ENCODE results near the gene NF1.

GRCh38 chr17:31291820-31292219, 197.0 kb downstream of the NF1 start:
- TF ChIP-seq, protein P1, sequence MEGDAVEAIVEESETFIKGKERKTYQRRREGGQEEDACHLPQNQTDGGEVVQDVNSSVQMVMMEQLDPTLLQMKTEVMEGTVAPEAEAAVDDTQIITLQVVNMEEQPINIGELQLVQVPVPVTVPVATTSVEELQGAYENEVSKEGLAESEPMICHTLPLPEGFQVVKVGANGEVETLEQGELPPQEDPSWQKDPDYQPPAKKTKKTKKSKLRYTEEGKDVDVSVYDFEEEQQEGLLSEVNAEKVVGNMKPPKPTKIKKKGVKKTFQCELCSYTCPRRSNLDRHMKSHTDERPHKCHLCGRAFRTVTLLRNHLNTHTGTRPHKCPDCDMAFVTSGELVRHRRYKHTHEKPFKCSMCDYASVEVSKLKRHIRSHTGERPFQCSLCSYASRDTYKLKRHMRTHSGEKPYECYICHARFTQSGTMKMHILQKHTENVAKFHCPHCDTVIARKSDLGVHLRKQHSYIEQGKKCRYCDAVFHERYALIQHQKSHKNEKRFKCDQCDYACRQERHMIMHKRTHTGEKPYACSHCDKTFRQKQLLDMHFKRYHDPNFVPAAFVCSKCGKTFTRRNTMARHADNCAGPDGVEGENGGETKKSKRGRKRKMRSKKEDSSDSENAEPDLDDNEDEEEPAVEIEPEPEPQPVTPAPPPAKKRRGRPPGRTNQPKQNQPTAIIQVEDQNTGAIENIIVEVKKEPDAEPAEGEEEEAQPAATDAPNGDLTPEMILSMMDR (IDR thresholded peaks at IDR 0.05; ENCODE audit: insufficient read depth, low read length, poor library complexity, severe bottlenecking) = no peak
- TF ChIP-seq EZH2phosphoT487 (conservative IDR thresholded peaks at IDR 0.05; ENCODE audit: low read length) = no peak

Measured in SU-DHL-6 (cell line).